NOMO-1 treated with DMSO at 0.1 percent for 48 hours (cell line): ENCODE results near the gene ITSN2.
A peak's percentile ranks its signal among the peaks of the same experiment; 100 is the strongest.

Experiments
- DNase-seq: peaks from one replicate; lab custom pipeline; 2025; ENCODE audit not compliant: unreplicated experiment; lab: John Stamatoyannopoulos, UW

Gene ITSN2

GRCh38 chr2:24337890-24338289 is 22.4 kb downstream of the ITSN2 start:
- no peak for DNase-seq

- DNase-seq, result peak; percentile 65
Observed at GRCh38 chr2:24336811-24337210, 23.5 kb downstream of the ITSN2 start.

- no peak for DNase-seq
Observed at GRCh38 chr2:24334245-24334633, 26.1 kb downstream of the ITSN2 start.

- DNase-seq, result no peak
Observed at GRCh38 chr2:24332791-24333540, 27.4 kb downstream of the ITSN2 start.

- no peak for DNase-seq
Observed at GRCh38 chr2:24330161-24330560, 30.2 kb downstream of the ITSN2 start.

GRCh38 chr2:24329700-24330099 is 30.6 kb downstream of the ITSN2 start:
- DNase-seq, result peak; percentile 92

GRCh38 chr2:24328010-24328409 is 32.3 kb downstream of the ITSN2 start:
- peak; percentile 26 for DNase-seq

GRCh38 chr2:24317491-24317920 is 42.8 kb downstream of the ITSN2 start:
- no peak for DNase-seq

- DNase-seq, result no peak
Observed at GRCh38 chr2:24315669-24316068, 44.7 kb downstream of the ITSN2 start.

- DNase-seq, result no peak
Observed at GRCh38 chr2:24313744-24314632, 46.3 kb downstream of the ITSN2 start.

GRCh38 chr2:24307961-24308360 is 52.4 kb downstream of the ITSN2 start:
- no peak for DNase-seq

- no peak for DNase-seq
Observed at GRCh38 chr2:24304631-24305030, 55.7 kb downstream of the ITSN2 start.

GRCh38 chr2:24304098-24304497 is 56.2 kb downstream of the ITSN2 start:
- no peak for DNase-seq

- no peak for DNase-seq
Observed at GRCh38 chr2:24301599-24301998, 58.7 kb downstream of the ITSN2 start.

- DNase-seq, result no peak
Observed at GRCh38 chr2:24297663-24298062, 62.7 kb downstream of the ITSN2 start.

- DNase-seq, result no peak
Observed at GRCh38 chr2:24287171-24287570, 73.2 kb downstream of the ITSN2 start.

- no peak for DNase-seq
Observed at GRCh38 chr2:24285484-24286152, 74.7 kb downstream of the ITSN2 start.

- DNase-seq, result no peak
Observed at GRCh38 chr2:24280645-24281044, 79.7 kb downstream of the ITSN2 start.

- no peak for DNase-seq
Observed at GRCh38 chr2:24280161-24280560, 80.2 kb downstream of the ITSN2 start.

- no peak for DNase-seq
Observed at GRCh38 chr2:24276349-24276899, 83.9 kb downstream of the ITSN2 start.

- DNase-seq, result no peak
Observed at GRCh38 chr2:24274809-24275208, 85.5 kb downstream of the ITSN2 start.
